Measurements from ENCODE around the gene SMAD4. TPM values are rescaled to one million over a fixed set of nuclear protein-coding genes. Genes with fewer than 3 reads are reported as not detected.

The SMAD4 gene
- total and polyA plus RNA-seq, 2 of the 8 experiments (the other 6 are each of a cell fraction or from before 2014, with no cell fraction given) = 86.5 to 139 TPM

DNA sequence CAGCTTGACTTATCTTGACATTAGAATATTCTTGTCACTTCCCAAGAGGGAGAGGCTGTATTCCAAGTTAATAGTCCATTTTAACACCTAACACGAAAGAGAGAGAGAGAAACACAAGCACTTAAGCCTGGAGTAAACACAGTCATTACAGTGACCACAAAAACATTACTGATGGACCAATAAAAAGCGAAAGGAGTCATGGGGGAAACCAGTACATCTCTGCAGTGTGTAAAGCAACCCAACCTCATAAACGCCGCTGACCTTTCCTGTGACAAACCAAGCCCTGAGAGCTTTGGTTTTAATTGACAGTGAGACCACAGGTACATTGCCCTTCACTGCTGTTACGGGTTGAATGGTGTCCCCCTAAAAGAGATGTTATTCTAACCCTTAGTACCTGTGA is 78.3 kb downstream of the SMAD4 start (continued):
- no peak for TF ChIP-seq BCL11A (IDR thresholded peaks at IDR 0.05; ENCODE audit: low read depth in 2 of 2, low read length in 2 of 2)

All from H1 (cell line).